Measurements from ENCODE around the gene MYL9. TPM values are rescaled to one million over a fixed set of nuclear protein-coding genes. Genes with fewer than 3 reads are reported as not detected.

MYL9 gene
- total and polyA plus RNA-seq, 2 donors (not counting 1 experiment from before 2014, with no cell fraction given) = 25.4 to 457 TPM

GRCh38 chr20:36569847-36570429 lies 28.6 kb downstream of the MYL9 start:
- peak in 1 of 2 donors; percentile 82 for DNase-seq (ENCODE audit: low read depth in 2 of 2)
- peak overlapping the region; percentile 27 for H3K4me2 ChIP-seq (ENCODE audit: extremely low read depth, insufficient read depth, low read length)
- no peak overlapping the region for H3K27ac ChIP-seq (ENCODE audit: insufficient read depth, low read length)
- no peaks in the 10 kb centered on the region for H3K36me3 ChIP-seq (ENCODE audit: control insufficient read depth, insufficient read depth, low read length)
- no peaks in the 10 kb centered on the region for H3K79me2 ChIP-seq (ENCODE audit: control insufficient read depth, insufficient read depth, low read length)
- no peaks in the 10 kb centered on the region for H4K20me1 ChIP-seq (ENCODE audit: control insufficient read depth, extremely low read depth, insufficient read depth, low read length)
- H3K4me3 ChIP-seq (replicated peaks in 1 of 4; ENCODE audit: control extremely low read depth in 1 of 4, insufficient read depth in 1 of 4, low read depth in 3 of 4, low read length in 4 of 4) = no peak overlapping the region
- no peaks in the 10 kb centered on the region for H3K27me3 ChIP-seq (ENCODE audit: control insufficient read depth, insufficient read depth, low read length)
- H3K9ac ChIP-seq (ENCODE audit: insufficient read depth, low read length) = no peak overlapping the region
- H2AFZ ChIP-seq (ENCODE audit: low read length) = no peak overlapping the region
- H3K4me1 ChIP-seq (ENCODE audit: control insufficient read depth, extremely low read depth, insufficient read depth, low read length) = peaks cover under 1% of the 10 kb centered on the region
- no peak for TF ChIP-seq EZH2 (IDR thresholded peaks at IDR 0.05; ENCODE audit: low read length, missing control alignments)
- no peak for TF ChIP-seq CTCF (conservative IDR thresholded peaks at IDR 0.05 in 1 of 2, IDR thresholded peaks at IDR 0.05 in 1 of 2; ENCODE audit: low read depth in 1 of 2, low read length in 2 of 2)
- H3K9me3 ChIP-seq (ENCODE audit: control insufficient read depth, insufficient read depth, low read depth, low read length) = no peaks in the 10 kb centered on the region

GRCh38 chr20:36571564-36572504 lies 30.5 kb downstream of the MYL9 start:
- Histone ChIP-seq H3K9me3 (ENCODE audit: control insufficient read depth, insufficient read depth, low read depth, low read length) (no peaks in the 10 kb centered on the region), H3K4me2 (ENCODE audit: extremely low read depth, insufficient read depth, low read length) (no peak overlapping the region), H3K9ac (ENCODE audit: insufficient read depth, low read length) (no peak overlapping the region), H3K27me3 (ENCODE audit: control insufficient read depth, insufficient read depth, low read length) (no peaks in the 10 kb centered on the region), H3K27ac (ENCODE audit: insufficient read depth, low read length) (no peak overlapping the region), H4K20me1 (ENCODE audit: control insufficient read depth, extremely low read depth, insufficient read depth, low read length) (no peaks in the 10 kb centered on the region), H3K4me1 (ENCODE audit: control insufficient read depth, extremely low read depth, insufficient read depth, low read length) (peaks cover 8% of the 10 kb centered on the region), H2AFZ (ENCODE audit: low read length) (no peak overlapping the region), H3K36me3 (ENCODE audit: control insufficient read depth, insufficient read depth, low read length) (no peaks in the 10 kb centered on the region), H3K4me3 (replicated peaks in 1 of 4; ENCODE audit: control extremely low read depth in 1 of 4, insufficient read depth in 1 of 4, low read depth in 3 of 4, low read length in 4 of 4) (no peak overlapping the region), H3K79me2 (ENCODE audit: control insufficient read depth, insufficient read depth, low read length) (peaks cover 3% of the 10 kb centered on the region)
- no peak for DNase-seq (ENCODE audit: low read depth in 2 of 2)
- TF ChIP-seq CTCF (conservative IDR thresholded peaks at IDR 0.05 in 1 of 2, IDR thresholded peaks at IDR 0.05 in 1 of 2; ENCODE audit: low read depth in 1 of 2, low read length in 2 of 2) (no peak), EZH2 (IDR thresholded peaks at IDR 0.05; ENCODE audit: low read length, missing control alignments) (no peak)

- H3K9me3 ChIP-seq (ENCODE audit: control insufficient read depth, insufficient read depth, low read depth, low read length) = no peaks in the 10 kb centered on the region
- peak overlapping the region in 3 of 4 experiments; percentile 8 to 44 (median 44) for H3K4me3 ChIP-seq (replicated peaks in 1 of 4; ENCODE audit: control extremely low read depth in 1 of 4, insufficient read depth in 1 of 4, low read depth in 3 of 4, low read length in 4 of 4)
- DNase-seq (ENCODE audit: low read depth in 2 of 2) = peak; percentile 22 to 46
- H4K20me1 ChIP-seq (ENCODE audit: control insufficient read depth, extremely low read depth, insufficient read depth, low read length) = no peaks in the 10 kb centered on the region
- no peak for TF ChIP-seq EZH2 (IDR thresholded peaks at IDR 0.05; ENCODE audit: low read length, missing control alignments)
- TF ChIP-seq CTCF (conservative IDR thresholded peaks at IDR 0.05 in 1 of 2, IDR thresholded peaks at IDR 0.05 in 1 of 2; ENCODE audit: low read depth in 1 of 2, low read length in 2 of 2) = no peak
- H3K36me3 ChIP-seq (ENCODE audit: control insufficient read depth, insufficient read depth, low read length) = no peaks in the 10 kb centered on the region
- H2AFZ ChIP-seq (ENCODE audit: low read length) = peak overlapping the region; percentile 69
- H3K4me2 ChIP-seq (ENCODE audit: extremely low read depth, insufficient read depth, low read length) = peak overlapping the region; percentile 68
- no peak overlapping the region for H3K27ac ChIP-seq (ENCODE audit: insufficient read depth, low read length)
- peaks cover 3% of the 10 kb centered on the region for H3K79me2 ChIP-seq (ENCODE audit: control insufficient read depth, insufficient read depth, low read length)
- peak overlapping the region; percentile 33 for H3K9ac ChIP-seq (ENCODE audit: insufficient read depth, low read length)
- no peaks in the 10 kb centered on the region for H3K27me3 ChIP-seq (ENCODE audit: control insufficient read depth, insufficient read depth, low read length)
- peaks cover 8% of the 10 kb centered on the region for H3K4me1 ChIP-seq (ENCODE audit: control insufficient read depth, extremely low read depth, insufficient read depth, low read length)
Observed at GRCh38 chr20:36572701-36573102, 31.4 kb downstream of the MYL9 start.

All from fibroblast of lung (primary cell).